ENCODE measurements around the gene CD300C. TPM values are rescaled to one million over a fixed set of nuclear protein-coding genes. Genes with fewer than 3 reads are reported as not detected.
"Not testable (repeated sequence)": the region's sequence is repeated elsewhere in the genome, so short reads cannot be mapped to it uniquely, and the experiment has no call there.

Gene CD300C
- total RNA-seq, 2 experiments from 2014 or later, result 0.41 to 0.50 TPM

GRCh38 chr17:74574489-74575142 lies 28.7 kb upstream of the CD300C start:
- no peak for TF ChIP-seq CTCF (IDR thresholded peaks at IDR 0.05)
- Histone ChIP-seq H3K4me1 (ENCODE audit: insufficient read depth, low read length) (peaks cover 5% of the 10 kb centered on the region), H3K27me3 (ENCODE audit: control insufficient read depth in 1 of 2, insufficient read depth in 2 of 2, low read length in 2 of 2) (peaks cover 1 to 3% of the 10 kb centered on the region in 2 experiments), H3K4me3 (ENCODE audit: low read length) (no peak overlapping the region), H3K27ac (ENCODE audit: low read depth in 1 of 2, low read length in 2 of 2) (no peak overlapping the region), H3K36me3 (ENCODE audit: insufficient read depth, low read length) (no peaks in the 10 kb centered on the region), H3K9me3 (ENCODE audit: control insufficient read depth in 1 of 2, insufficient read depth in 1 of 2, low read length in 2 of 2) (no peaks in the 10 kb centered on the region)
- intact Hi-C loops (cut with DNase I, micrococcal nuclease), result no loop called here
- POLR2A ChIA-PET, result no interaction called here
- Mint-ChIP-seq H3K36me3 (ENCODE audit: low read depth) (no peaks in the 10 kb centered on the region), H3K4me3 (no peak overlapping the region), H3K4me1 (ENCODE audit: low read depth) (peaks cover 10% of the 10 kb centered on the region), H3K27ac (no peak overlapping the region), H3K9me3 (no peaks in the 10 kb centered on the region), H3K27me3 (peaks cover 12% of the 10 kb centered on the region)
- ATAC-seq (ENCODE audit: poor library complexity) (no peak), DNase-seq (no peak)
- CTCF ChIA-PET, result interaction anchor here (2.8 kb wide), 1 partner anchor 9 kb away, joined by 10 read pairs; no protein-coding TSS in a partner anchor

- H3K27me3 ChIP-seq (ENCODE audit: control insufficient read depth in 1 of 2, insufficient read depth in 2 of 2, low read length in 2 of 2), result peaks cover 6 to 11% of the 10 kb centered on the region in 2 experiments
- H3K4me3 Mint-ChIP-seq; H3K9me3 ChIP-seq (ENCODE audit: control insufficient read depth in 1 of 2, insufficient read depth in 1 of 2, low read length in 2 of 2); H3K4me1 ChIP-seq (ENCODE audit: insufficient read depth, low read length); H3K36me3 ChIP-seq (ENCODE audit: insufficient read depth, low read length); POLR2A ChIA-PET; intact Hi-C loops (cut with DNase I, micrococcal nuclease); H3K9me3 Mint-ChIP-seq; H3K4me3 ChIP-seq (ENCODE audit: low read length); H3K27ac Mint-ChIP-seq; DNase-seq; H3K4me1 Mint-ChIP-seq (ENCODE audit: low read depth); ATAC-seq (ENCODE audit: poor library complexity); H3K36me3 Mint-ChIP-seq (ENCODE audit: low read depth); CTCF ChIA-PET; H3K27ac ChIP-seq (ENCODE audit: low read depth in 1 of 2, low read length in 2 of 2): not testable (repeated sequence)
- peaks cover 17% of the 10 kb centered on the region for H3K27me3 Mint-ChIP-seq
Observed at GRCh38 chr17:74573635-74574034, 27.7 kb upstream of the CD300C start.

- Mint-ChIP-seq H3K4me3 (no peak overlapping the region), H3K27ac (no peak overlapping the region), H3K9me3 (no peaks in the 10 kb centered on the region), H3K4me1 (ENCODE audit: low read depth) (no peaks in the 10 kb centered on the region), H3K27me3 (peaks cover 22% of the 10 kb centered on the region), H3K36me3 (ENCODE audit: low read depth) (no peaks in the 10 kb centered on the region)
- TF ChIP-seq CTCF (IDR thresholded peaks at IDR 0.05), result no peak
- Histone ChIP-seq H3K4me1 (ENCODE audit: insufficient read depth, low read length) (peaks cover 7% of the 10 kb centered on the region), H3K4me3 (ENCODE audit: low read length) (no peak overlapping the region), H3K9me3 (ENCODE audit: control insufficient read depth in 1 of 2, insufficient read depth in 1 of 2, low read length in 2 of 2) (no peaks in the 10 kb centered on the region), H3K27me3 (ENCODE audit: control insufficient read depth in 1 of 2, insufficient read depth in 2 of 2, low read length in 2 of 2) (peaks cover 8 to 11% of the 10 kb centered on the region in 2 experiments), H3K27ac (ENCODE audit: low read depth in 1 of 2, low read length in 2 of 2) (no peak overlapping the region), H3K36me3 (ENCODE audit: insufficient read depth, low read length) (no peaks in the 10 kb centered on the region)
- ChIA-PET POLR2A (no interaction called here), CTCF (no interaction called here)
- DNase-seq (no peak), ATAC-seq (ENCODE audit: poor library complexity) (no peak)
- intact Hi-C loops (cut with DNase I, micrococcal nuclease), result no loop called here
Observed at GRCh38 chr17:74573169-74573568, 27.3 kb upstream of the CD300C start.

Data from CD4-positive, alpha-beta T cell (primary cell).